Stimulated activated CD8-positive, alpha-beta memory T cell treated with anti-CD3 and anti-CD28 coated beads, Interleukin-2, amount 100 ng/mL, for 48 hours (primary cell): ENCODE measurements around the gene E2F8.

Experiments used
- DNase-seq, 2 donors: peaks; one replicate each; pipeline ENCODE4 v3.0.0-alpha.2; 2020; ENCODE audit warnings: low read depth in 2 of 2

E2F8 gene

GRCh38 chr11:19252394-19253152, 11.8 kb upstream of the E2F8 start:
- no peak for DNase-seq

- DNase-seq: no peak
Measured at GRCh38 chr11:19251577-19251976, 10.8 kb upstream of the E2F8 start.

- no peak for DNase-seq
Measured at GRCh38 chr11:19246816-19247215, 6.1 kb upstream of the E2F8 start.

GRCh38 chr11:19245351-19245750, 4.6 kb upstream of the E2F8 start:
- DNase-seq: no peak

- DNase-seq: no peak
Measured at GRCh38 chr11:19244621-19245020, 3.9 kb upstream of the E2F8 start.

GRCh38 chr11:19244084-19244483, 3.3 kb upstream of the E2F8 start:
- no peak for DNase-seq

GRCh38 chr11:19243613-19244012, 2.9 kb upstream of the E2F8 start:
- no peak for DNase-seq

GRCh38 chr11:19243143-19243542, 2.4 kb upstream of the E2F8 start:
- DNase-seq: no peak

- DNase-seq: no peak
Measured at GRCh38 chr11:19242179-19242932, 1.6 kb upstream of the E2F8 start.

GRCh38 chr11:19241260-19242178, 774 bp upstream of the E2F8 start:
- peak; percentile 36 to 53 for DNase-seq

- no peak for DNase-seq
Measured at GRCh38 chr11:19239039-19239438, 1.7 kb downstream of the E2F8 start.

- DNase-seq: no peak
Measured at GRCh38 chr11:19237813-19238212, 2.9 kb downstream of the E2F8 start.

- no peak for DNase-seq
Measured at GRCh38 chr11:19237381-19237780, 3.4 kb downstream of the E2F8 start.

GRCh38 chr11:19234231-19234817, 6.4 kb downstream of the E2F8 start:
- no peak for DNase-seq

- no peak for DNase-seq
Measured at GRCh38 chr11:19232910-19233503, 7.7 kb downstream of the E2F8 start.

- DNase-seq: no peak
Measured at GRCh38 chr11:19229671-19230070, 11.1 kb downstream of the E2F8 start.

- no peak for DNase-seq
Measured at GRCh38 chr11:19228968-19229367, 11.8 kb downstream of the E2F8 start.

GRCh38 chr11:19226378-19227195, 14.2 kb downstream of the E2F8 start:
- DNase-seq: no peak

- no peak for DNase-seq
Measured at GRCh38 chr11:19225581-19225980, 15.2 kb downstream of the E2F8 start.

GRCh38 chr11:19225123-19225522, 15.6 kb downstream of the E2F8 start:
- no peak for DNase-seq
